Keratinocyte (primary cell): ENCODE data around the gene A2M. TPM values are rescaled to one million over a fixed set of nuclear protein-coding genes. Genes with fewer than 3 reads are reported as not detected.

ENCODE experiments used
- DNase-seq: peaks from one replicate; pipeline ENCODE4 v3.0.0-alpha.2; 2011; ENCODE audit warnings: low read depth, missing footprints, low spot score
- FAIRE-seq: peaks from 2 replicates; lab custom pipeline; 2011; peaks lifted over from hg19 to GRCh38; lab: Jason Lieb, UNC
- H2AFZ ChIP-seq: 2 replicates; pipeline ENCODE4 v1.6.0; 2012; ENCODE audit warnings: low read length, control low read depth, inconsistent platforms; ENCODE audit not compliant: control insufficient read depth
- H3K27ac ChIP-seq: 2 replicates; pipeline ENCODE4 v1.5.1; 2011; ENCODE audit warnings: low read length; ENCODE audit not compliant: control insufficient read depth, insufficient read depth
- H3K27me3 ChIP-seq: 3 replicates; pipeline ENCODE4 v1.6.0; 2011; ENCODE audit warnings: low read length; ENCODE audit not compliant: control insufficient read depth, insufficient read depth; ENCODE audit errors: extremely low read depth
- H3K36me3 ChIP-seq, 2 experiments: 2 replicates in 1 of 2; 3 replicates in 1 of 2; pipeline ENCODE4 v1.5.1; 2011; ENCODE audit warnings: low read length in 2 of 2, mild to moderate bottlenecking in 1 of 2; ENCODE audit not compliant: control insufficient read depth in 2 of 2, insufficient read depth in 2 of 2; ENCODE audit errors: extremely low read depth in 1 of 2
- H3K4me1 ChIP-seq: 3 replicates; pipeline ENCODE4 v1.5.1; 2011; ENCODE audit warnings: low read length; ENCODE audit not compliant: control insufficient read depth, insufficient read depth; ENCODE audit errors: extremely low read depth
- H3K4me2 ChIP-seq: 3 replicates; pipeline ENCODE4 v1.6.0; 2011; ENCODE audit warnings: low read depth, low read length; ENCODE audit not compliant: control insufficient read depth, insufficient read depth; ENCODE audit errors: extremely low read depth
- H3K4me3 ChIP-seq, 3 experiments: fragments of 200-600 bp in 1 of 3; sonication (generic) in 1 of 3; 2 replicates in 2 of 3; 3 replicates in 1 of 3; pipeline ENCODE4 v1.5.1; 2011 to 2016; ENCODE audit warnings: low read length in 3 of 3, mild to moderate bottlenecking in 3 of 3, control low read depth in 2 of 3, inconsistent platforms in 1 of 3, low read depth in 1 of 3, mixed read lengths in 1 of 3, mixed run types in 1 of 3, moderate library complexity in 1 of 3; ENCODE audit not compliant: control insufficient read depth in 2 of 3, insufficient read depth in 2 of 3; ENCODE audit errors: extremely low read depth in 1 of 3
- H3K79me2 ChIP-seq: 2 replicates; pipeline ENCODE4 v1.6.0; 2012; ENCODE audit warnings: low read length; ENCODE audit not compliant: control insufficient read depth, insufficient read depth
- H3K9ac ChIP-seq: 3 replicates; pipeline ENCODE4 v1.6.0; 2011; ENCODE audit warnings: low read length; ENCODE audit not compliant: control insufficient read depth, insufficient read depth; ENCODE audit errors: extremely low read depth
- H3K9me1 ChIP-seq: 3 replicates; pipeline ENCODE4 v1.6.0; 2011; ENCODE audit warnings: low read length; ENCODE audit not compliant: control insufficient read depth, insufficient read depth; ENCODE audit errors: extremely low read depth
- H3K9me3 ChIP-seq: 2 replicates; pipeline ENCODE4 v1.5.1; 2012; ENCODE audit warnings: low read depth, low read length; ENCODE audit not compliant: control insufficient read depth
- H4K20me1 ChIP-seq: 3 replicates; pipeline ENCODE4 v1.6.0; 2011; ENCODE audit warnings: low read length; ENCODE audit not compliant: control insufficient read depth, insufficient read depth; ENCODE audit errors: extremely low read depth
- EZH2 ChIP-seq: IDR thresholded peaks from one replicate; pipeline ENCODE4 v1.6.1; 2012; ENCODE audit warnings: inconsistent platforms, mild to moderate bottlenecking, low read length, moderate library complexity
- dilution Hi-C: fragments of 300-500 bp; cut with MboI; formaldehyde crosslinking; loops from one replicate; pipeline ENCODE4 v1.7.0; 2020; ENCODE audit warnings: low sequenced_read_pairs; ENCODE audit not compliant: extremely low pct_ligation_motif_present
- polyA plus RNA-seq, 5 experiments: library from polyadenylated mRNA; depleted of rRNA in 3 of 5; stranded (reverse) in 3 of 5; stranded (forward) in 1 of 5; unstranded in 1 of 5; fragments of >200 nt; gene quantifications; 1 replicate in 1 of 5; 2 replicates in 3 of 5; 3 replicates in 1 of 5; pipeline versions ENCODE4 v1.2.1 to v1.2.3, GENCODE V29; 2011 to 2012; ENCODE audit warnings: missing spikeins in 2 of 5, low read depth in 1 of 5, low replicate concordance in 1 of 5
- TF ChIP-seq, protein P1 (sequence below), 3 experiments: IDR thresholded peaks in 1 of 3; conservative IDR thresholded peaks in 1 of 3; optimal IDR thresholded peaks in 1 of 3; 2 replicates in 2 of 3; 3 replicates in 1 of 3; pipeline versions ENCODE3 to v1.5.1; 2011; ENCODE audit warnings: low read length in 3 of 3, mild to moderate bottlenecking in 3 of 3, moderate library complexity in 2 of 3, control low read depth in 1 of 3, inconsistent platforms in 1 of 3; ENCODE audit not compliant: insufficient read depth in 2 of 3; ENCODE audit errors: extremely low read depth in 1 of 3

The A2M gene
- polyA plus RNA-seq, 1 donor (not counting 4 experiments of a cell fraction or from before 2014, with no cell fraction given), result 0.49 TPM

GRCh38 chr12:9047105-9047504 is 68.6 kb downstream of the A2M start:
- Histone ChIP-seq H3K27me3 (no peaks in the 10 kb centered on the region), H3K36me3 (no peaks in the 10 kb centered on the region), H3K4me2 (no peak overlapping the region), H3K9me3 (no peaks in the 10 kb centered on the region), H3K4me1 (no peaks in the 10 kb centered on the region), H4K20me1 (no peaks in the 10 kb centered on the region), H3K9me1 (no peaks in the 10 kb centered on the region), H3K79me2 (no peaks in the 10 kb centered on the region), H3K9ac (no peak overlapping the region), H3K27ac (no peak overlapping the region), H3K4me3 (no peak overlapping the region), H2AFZ (no peak overlapping the region)
- TF ChIP-seq, protein P1, sequence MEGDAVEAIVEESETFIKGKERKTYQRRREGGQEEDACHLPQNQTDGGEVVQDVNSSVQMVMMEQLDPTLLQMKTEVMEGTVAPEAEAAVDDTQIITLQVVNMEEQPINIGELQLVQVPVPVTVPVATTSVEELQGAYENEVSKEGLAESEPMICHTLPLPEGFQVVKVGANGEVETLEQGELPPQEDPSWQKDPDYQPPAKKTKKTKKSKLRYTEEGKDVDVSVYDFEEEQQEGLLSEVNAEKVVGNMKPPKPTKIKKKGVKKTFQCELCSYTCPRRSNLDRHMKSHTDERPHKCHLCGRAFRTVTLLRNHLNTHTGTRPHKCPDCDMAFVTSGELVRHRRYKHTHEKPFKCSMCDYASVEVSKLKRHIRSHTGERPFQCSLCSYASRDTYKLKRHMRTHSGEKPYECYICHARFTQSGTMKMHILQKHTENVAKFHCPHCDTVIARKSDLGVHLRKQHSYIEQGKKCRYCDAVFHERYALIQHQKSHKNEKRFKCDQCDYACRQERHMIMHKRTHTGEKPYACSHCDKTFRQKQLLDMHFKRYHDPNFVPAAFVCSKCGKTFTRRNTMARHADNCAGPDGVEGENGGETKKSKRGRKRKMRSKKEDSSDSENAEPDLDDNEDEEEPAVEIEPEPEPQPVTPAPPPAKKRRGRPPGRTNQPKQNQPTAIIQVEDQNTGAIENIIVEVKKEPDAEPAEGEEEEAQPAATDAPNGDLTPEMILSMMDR (optimal IDR thresholded peaks at IDR 0.05 in 1 of 3, IDR thresholded peaks at IDR 0.05 in 1 of 3, conservative IDR thresholded peaks at IDR 0.05 in 1 of 3; ENCODE audit: extremely low read depth in 1 of 3, insufficient read depth in 2 of 3, low read length in 3 of 3), result no peak
- TF ChIP-seq EZH2, result no peak
- FAIRE-seq, result no peak
- dilution Hi-C loops, result no loop called here
- no peak for DNase-seq

DNA sequence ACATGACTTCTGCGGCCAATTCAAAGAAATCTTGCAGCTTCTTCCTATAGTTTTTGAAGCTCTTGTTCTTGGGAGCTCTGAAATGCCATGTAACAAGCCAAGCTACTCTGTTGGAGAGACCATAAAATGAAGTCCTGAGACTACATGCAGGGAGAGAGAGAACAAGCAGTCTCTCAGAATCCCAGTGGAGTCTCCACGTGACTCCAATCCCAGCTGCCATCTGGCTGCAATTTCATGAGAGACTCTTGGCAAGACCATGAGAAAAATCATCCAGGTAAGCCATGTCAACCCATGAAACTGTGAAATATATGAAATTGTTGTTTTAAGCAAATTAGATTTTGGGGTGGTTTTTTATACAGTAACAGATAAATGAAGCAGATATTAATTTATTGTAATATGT is 72.0 kb downstream of the A2M start:
- no peaks in the 10 kb centered on the region for H3K4me1 ChIP-seq
- no peaks in the 10 kb centered on the region for H3K9me3 ChIP-seq
- H3K9me1 ChIP-seq, result no peaks in the 10 kb centered on the region
- H3K27ac ChIP-seq, result no peak overlapping the region
- H3K36me3 ChIP-seq, result no peaks in the 10 kb centered on the region
- TF ChIP-seq, protein P1 (optimal IDR thresholded peaks at IDR 0.05 in 1 of 3, IDR thresholded peaks at IDR 0.05 in 1 of 3, conservative IDR thresholded peaks at IDR 0.05 in 1 of 3; ENCODE audit: extremely low read depth in 1 of 3, insufficient read depth in 2 of 3, low read length in 3 of 3), result no peak
- TF ChIP-seq EZH2, result no peak
- H3K4me3 ChIP-seq, result no peak overlapping the region
- no peaks in the 10 kb centered on the region for H4K20me1 ChIP-seq
- DNase-seq, result no peak
- FAIRE-seq, result no peak
- H3K27me3 ChIP-seq, result no peaks in the 10 kb centered on the region
- dilution Hi-C loops, result no loop called here
- H3K9ac ChIP-seq, result no peak overlapping the region
- H3K4me2 ChIP-seq, result no peak overlapping the region
- no peaks in the 10 kb centered on the region for H3K79me2 ChIP-seq
- no peak overlapping the region for H2AFZ ChIP-seq
